GM12875 (cell line): ENCODE results near the gene ARMC6.

Experiments
- H3K4me3 ChIP-seq: one replicate; pipeline ENCODE4 v1.5.1; 2011; ENCODE audit warnings: low read depth, low read length, control low read depth
- TF ChIP-seq, protein P1 (sequence below): IDR thresholded peaks from 2 replicates; pipeline ENCODE4 v1.5.1; 2011; ENCODE audit warnings: low read depth, mild to moderate bottlenecking, control low read depth, inconsistent platforms, low read length, moderate library complexity, borderline replicate concordance; ENCODE audit not compliant: insufficient read depth

ARMC6 gene

DNA sequence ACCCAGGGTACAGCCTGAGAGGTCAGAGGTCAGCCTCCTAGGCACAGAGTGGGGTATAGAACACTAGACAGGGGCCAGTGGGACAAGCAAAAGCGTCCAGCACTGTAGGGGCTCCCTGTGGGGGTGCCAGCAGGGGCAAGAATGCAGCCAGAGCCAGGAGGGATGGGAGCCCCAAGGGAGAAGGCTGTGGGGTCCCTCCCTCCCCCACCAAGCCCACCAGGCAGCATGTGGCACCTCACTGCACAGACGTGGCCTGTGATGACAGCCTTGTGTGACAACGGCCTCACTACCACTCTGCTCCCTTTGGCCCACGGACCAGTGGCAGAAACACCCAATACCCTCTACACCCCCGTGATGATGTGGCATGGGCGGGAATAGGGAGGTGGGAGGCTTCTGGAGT is 10.1 kb downstream of the ARMC6 start:
- H3K4me3 ChIP-seq, result no peak overlapping the region
- TF ChIP-seq, protein P1, sequence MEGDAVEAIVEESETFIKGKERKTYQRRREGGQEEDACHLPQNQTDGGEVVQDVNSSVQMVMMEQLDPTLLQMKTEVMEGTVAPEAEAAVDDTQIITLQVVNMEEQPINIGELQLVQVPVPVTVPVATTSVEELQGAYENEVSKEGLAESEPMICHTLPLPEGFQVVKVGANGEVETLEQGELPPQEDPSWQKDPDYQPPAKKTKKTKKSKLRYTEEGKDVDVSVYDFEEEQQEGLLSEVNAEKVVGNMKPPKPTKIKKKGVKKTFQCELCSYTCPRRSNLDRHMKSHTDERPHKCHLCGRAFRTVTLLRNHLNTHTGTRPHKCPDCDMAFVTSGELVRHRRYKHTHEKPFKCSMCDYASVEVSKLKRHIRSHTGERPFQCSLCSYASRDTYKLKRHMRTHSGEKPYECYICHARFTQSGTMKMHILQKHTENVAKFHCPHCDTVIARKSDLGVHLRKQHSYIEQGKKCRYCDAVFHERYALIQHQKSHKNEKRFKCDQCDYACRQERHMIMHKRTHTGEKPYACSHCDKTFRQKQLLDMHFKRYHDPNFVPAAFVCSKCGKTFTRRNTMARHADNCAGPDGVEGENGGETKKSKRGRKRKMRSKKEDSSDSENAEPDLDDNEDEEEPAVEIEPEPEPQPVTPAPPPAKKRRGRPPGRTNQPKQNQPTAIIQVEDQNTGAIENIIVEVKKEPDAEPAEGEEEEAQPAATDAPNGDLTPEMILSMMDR, result no peak

- H3K4me3 ChIP-seq, result no peak overlapping the region
- TF ChIP-seq, protein P1, result no peak
Observed at GRCh38 chr19:19043881-19044280, 10.5 kb downstream of the ARMC6 start.

- TF ChIP-seq, protein P1, result no peak
- no peak overlapping the region for H3K4me3 ChIP-seq
Observed at GRCh38 chr19:19049406-19049805, 16.0 kb downstream of the ARMC6 start.

- TF ChIP-seq, protein P1, result no peak
- no peak overlapping the region for H3K4me3 ChIP-seq
Observed at GRCh38 chr19:19050104-19050503, 16.7 kb downstream of the ARMC6 start.

GRCh38 chr19:19050731-19051130 is 17.3 kb downstream of the ARMC6 start:
- H3K4me3 ChIP-seq, result no peak overlapping the region
- TF ChIP-seq, protein P1, result no peak

GRCh38 chr19:19051478-19052213 is 18.2 kb downstream of the ARMC6 start:
- no peak overlapping the region for H3K4me3 ChIP-seq
- TF ChIP-seq, protein P1, result no peak

- no peak overlapping the region for H3K4me3 ChIP-seq
- TF ChIP-seq, protein P1, result no peak
Observed at GRCh38 chr19:19052921-19053320, 19.5 kb downstream of the ARMC6 start.
